ENCODE data around the gene RUBCNL.
A peak's percentile ranks its signal among the peaks of the same experiment; 100 is the strongest.

Gene RUBCNL

DNA sequence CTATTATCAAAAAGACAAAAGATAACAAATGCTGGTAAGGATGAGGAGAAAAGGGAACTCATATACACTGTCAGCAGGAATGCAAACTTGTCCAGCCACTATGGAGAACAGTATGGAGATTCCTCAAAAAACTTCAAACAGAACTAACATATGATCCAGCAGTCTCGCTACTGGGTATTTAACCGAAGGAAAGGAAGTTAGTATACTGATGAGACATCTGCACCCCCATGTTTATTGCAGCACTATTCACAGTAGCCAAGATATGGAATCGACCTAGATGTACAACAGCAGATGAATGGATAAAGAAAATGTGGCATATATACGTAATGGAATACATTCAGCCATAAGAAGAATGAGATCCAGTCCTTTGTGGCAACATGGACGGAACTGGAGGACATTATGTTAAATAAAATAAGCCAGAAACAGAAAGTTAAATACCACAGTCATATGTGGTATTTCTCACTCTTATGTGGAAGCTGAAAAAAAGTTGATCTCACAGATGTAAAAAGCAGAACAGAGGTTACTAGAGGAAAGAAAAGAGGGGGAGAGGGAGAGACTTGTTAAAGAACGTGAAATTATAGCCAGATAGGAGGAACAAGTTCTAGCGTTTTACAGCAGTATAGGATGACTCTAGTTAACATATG, 83.2 kb downstream of the RUBCNL start:
- peak; percentile 65 to 81 (median 81) for DNase-seq

DNA sequence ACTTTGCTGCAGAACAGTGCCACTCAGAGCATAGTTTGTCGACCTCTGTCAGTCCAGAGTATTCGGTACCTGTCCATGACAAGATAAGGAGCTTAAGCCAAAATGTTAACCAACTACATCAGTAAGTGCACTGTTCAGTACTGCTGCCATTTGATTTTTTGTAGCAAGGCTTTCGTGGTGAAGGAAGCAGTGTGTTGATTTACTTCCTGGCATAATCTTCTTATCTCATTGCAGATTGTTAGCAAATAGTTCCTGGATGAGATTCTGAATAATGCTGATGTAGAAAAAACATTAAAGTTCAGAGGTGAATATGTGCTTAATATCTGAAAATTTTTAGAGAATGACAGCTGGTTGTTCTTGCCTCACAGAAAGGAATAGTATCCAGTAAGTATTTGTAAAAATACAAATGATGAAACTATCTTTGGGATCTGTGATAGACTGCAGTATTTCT, 89.7 kb downstream of the RUBCNL start:
- DNase-seq, result no peak

- peak; percentile 39 to 79 (median 57) for DNase-seq
These were observed 90.1 kb downstream of the RUBCNL start for GRCh38 chr13:46296921-46297320.

DNA sequence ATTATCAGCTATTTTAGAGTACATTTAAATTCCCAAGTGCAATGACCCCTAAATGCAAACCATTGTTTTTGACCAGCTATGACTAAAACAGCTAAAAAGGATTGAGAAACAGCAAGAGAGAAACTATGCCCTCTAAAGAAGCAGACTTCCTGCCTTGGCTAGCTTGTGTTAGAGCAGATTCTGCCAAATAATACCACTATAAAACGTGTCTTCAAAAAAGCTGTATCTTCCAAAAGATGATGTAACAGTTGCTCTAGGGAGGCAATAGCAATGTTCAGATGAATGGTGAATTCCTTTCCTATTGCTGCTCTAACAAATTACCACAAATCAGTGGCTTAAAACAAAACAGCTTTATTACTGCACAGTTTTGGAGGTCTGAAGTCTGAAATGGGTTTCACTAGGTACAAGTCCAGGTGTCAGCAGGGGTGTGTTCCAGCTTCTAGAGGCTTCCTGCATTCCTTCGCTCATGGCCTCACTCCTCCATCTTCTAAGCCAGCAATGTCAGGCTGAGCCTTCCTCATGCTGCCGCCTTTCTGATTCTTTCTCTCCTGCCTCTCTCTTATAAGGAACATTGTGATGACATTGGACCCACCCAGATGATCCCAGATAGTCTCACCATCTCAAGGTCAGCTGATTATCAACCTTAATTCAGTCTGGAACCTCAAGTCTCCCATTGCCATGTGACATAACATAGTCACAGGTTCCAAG, 90.8 kb downstream of the RUBCNL start:
- DNase-seq, result peak; percentile 37 to 72 (median 63)

DNA sequence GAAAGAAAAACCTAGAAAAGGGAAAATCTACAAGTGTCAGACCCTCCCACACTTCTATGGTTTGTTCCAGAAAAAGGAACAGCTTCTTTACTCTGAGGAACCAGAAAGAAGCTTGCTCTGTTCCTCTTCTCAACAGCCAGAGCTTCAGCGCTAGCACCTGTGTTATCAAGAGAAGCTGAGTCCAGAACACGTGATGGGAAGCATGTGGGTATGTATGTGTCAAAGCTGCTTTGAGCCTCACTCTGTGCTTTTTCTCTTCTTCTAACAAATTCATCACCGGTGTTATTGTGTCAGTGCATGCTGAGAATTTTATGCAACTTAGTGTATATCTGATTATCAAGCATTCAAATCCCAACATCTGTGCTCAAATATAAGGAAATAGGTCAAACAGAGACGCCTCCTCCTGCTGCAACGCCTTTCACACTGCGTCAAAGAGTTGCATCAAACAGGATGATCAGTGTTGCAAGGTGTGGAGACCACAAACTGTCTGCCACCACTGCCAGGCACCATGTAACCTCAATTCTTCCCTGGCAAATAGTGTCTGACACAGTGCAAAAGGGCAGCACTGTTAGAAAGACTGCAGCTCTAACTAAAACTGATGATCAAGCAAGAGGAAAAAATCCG, 91.4 kb downstream of the RUBCNL start:
- DNase-seq, result peak; percentile 77 to 93 (median 81)

- no peak for DNase-seq
These were observed 93.6 kb downstream of the RUBCNL start for GRCh38 chr13:46293436-46293835.

All from suppressor macrophage treated with lipopolysaccharide for 1 hour (primary cell).